Endothelial cell of umbilical vein (primary cell): ENCODE results near the gene ADCY9. TPM values are rescaled to one million over a fixed set of nuclear protein-coding genes. Genes with fewer than 3 reads are reported as not detected.

Experiments used
- BruUV-seq: library from RNA; stranded (reverse); fragments of 400-500 nt; replicated peaks from 2 replicates; lab custom pipeline; 2021; lab: Mats Ljungman, UMichigan
- CTCF ChIA-PET: fragments of 300-600, 350-600 bp; sonication (Branson Sonifier 250); formaldehyde crosslinking; loops from one replicate; lab custom pipeline; 2021; ENCODE audit warnings: antibody characterized with exemption, inconsistent platforms; lab: Charles Lee
- POLR2A ChIA-PET: fragments of 300-600, 350-600 bp; sonication (Branson Sonifier 250); formaldehyde crosslinking; loops from one replicate; lab custom pipeline; 2021; ENCODE audit warnings: antibody characterized with exemption, inconsistent platforms; lab: Charles Lee
- DNase-seq: peaks from one replicate; pipeline ENCODE4 v3.0.0-alpha.2; 2011; ENCODE audit warnings: low read depth, low spot score
- FAIRE-seq: peaks from 2 replicates; lab custom pipeline; 2011; peaks lifted over from hg19 to GRCh38; lab: Jason Lieb, UNC
- H2AFZ ChIP-seq: 2 replicates; pipeline ENCODE4 v1.6.0; 2012; ENCODE audit warnings: low read depth, low read length, control low read depth, inconsistent platforms
- H3K27ac ChIP-seq: 2 replicates; pipeline ENCODE4 v1.5.1; 2011; ENCODE audit warnings: low read depth, mild to moderate bottlenecking, control low read depth, low read length, moderate library complexity; ENCODE audit not compliant: insufficient read depth
- H3K27me3 ChIP-seq, 2 experiments: 2 replicates each; pipeline versions ENCODE4 v1.6.0 to v1.6.1; 2011; ENCODE audit warnings: low read length in 2 of 2, mixed read lengths in 1 of 2; ENCODE audit not compliant: control insufficient read depth in 2 of 2, insufficient read depth in 2 of 2
- H3K36me3 ChIP-seq, 2 experiments: 2 replicates in 1 of 2; 3 replicates in 1 of 2; pipeline ENCODE4 v1.5.1; 2011; ENCODE audit warnings: low read length in 2 of 2, mild to moderate bottlenecking in 1 of 2, moderate library complexity in 1 of 2; ENCODE audit not compliant: control insufficient read depth in 2 of 2, insufficient read depth in 2 of 2; ENCODE audit errors: extremely low read depth in 1 of 2
- H3K4me1 ChIP-seq: 3 replicates; pipeline ENCODE4 v1.5.1; 2011; ENCODE audit warnings: mild to moderate bottlenecking, low read length; ENCODE audit not compliant: control insufficient read depth, insufficient read depth; ENCODE audit errors: extremely low read depth
- H3K4me2 ChIP-seq: 2 replicates; pipeline ENCODE4 v1.6.1; 2011; ENCODE audit warnings: low read length, control low read depth, mixed read lengths; ENCODE audit not compliant: insufficient read depth
- H3K4me3 ChIP-seq, 3 experiments: fragments of 200-600 bp in 1 of 3; sonication (generic), shearing (Covaris generic) in 1 of 3; replicated peaks in 1 of 3; 2 replicates each; pipeline ENCODE4 v1.5.1; 2011 to 2016; ENCODE audit warnings: control low read depth in 3 of 3, low read length in 3 of 3, mild to moderate bottlenecking in 2 of 3, inconsistent platforms in 1 of 3, low read depth in 1 of 3, moderate library complexity in 1 of 3; ENCODE audit not compliant: insufficient read depth in 1 of 3
- H3K79me2 ChIP-seq: 2 replicates; pipeline ENCODE4 v1.6.0; 2012; ENCODE audit warnings: low read length, inconsistent platforms; ENCODE audit not compliant: control insufficient read depth, insufficient read depth
- H3K9ac ChIP-seq: replicated peaks from 2 replicates; pipeline ENCODE3; 2011; ENCODE audit warnings: low read length, control low read depth; ENCODE audit not compliant: insufficient read depth; ENCODE audit errors: extremely low read depth
- H3K9me1 ChIP-seq: replicated peaks from 3 replicates; pipeline ENCODE4 v1.6.0; 2011; ENCODE audit warnings: mild to moderate bottlenecking, low read length; ENCODE audit not compliant: control insufficient read depth, insufficient read depth; ENCODE audit errors: extremely low read depth
- H3K9me3 ChIP-seq: replicated peaks from 2 replicates; pipeline ENCODE4 v1.5.1; 2012; ENCODE audit warnings: low read length, inconsistent platforms; ENCODE audit not compliant: control insufficient read depth, insufficient read depth
- H4K20me1 ChIP-seq: replicated peaks from 2 replicates; pipeline ENCODE3; 2011; ENCODE audit warnings: mild to moderate bottlenecking, low read length; ENCODE audit not compliant: control insufficient read depth, insufficient read depth; ENCODE audit errors: extremely low read depth
- EZH2 ChIP-seq: IDR thresholded peaks from 2 replicates; pipeline ENCODE4 v1.6.1; 2012; ENCODE audit warnings: borderline replicate concordance, low read depth, mild to moderate bottlenecking, moderate library complexity, low read length, inconsistent platforms; ENCODE audit not compliant: severe bottlenecking
- FOS ChIP-seq: IDR thresholded peaks from 2 replicates; pipeline ENCODE4 v1.6.1; 2011; ENCODE audit warnings: mild to moderate bottlenecking, low read length, moderate library complexity, borderline replicate concordance; ENCODE audit not compliant: insufficient read depth
- GATA2 ChIP-seq: IDR thresholded peaks from 2 replicates; pipeline ENCODE4 v1.7.0; 2011; ENCODE audit warnings: low read depth, mild to moderate bottlenecking, moderate library complexity, mixed read lengths, low read length; ENCODE audit not compliant: insufficient read length, insufficient read depth
- JUN ChIP-seq: IDR thresholded peaks from 2 replicates; pipeline ENCODE4 v1.6.1; 2011; ENCODE audit warnings: borderline replicate concordance, low read depth; ENCODE audit not compliant: insufficient read length, insufficient read depth
- MYC ChIP-seq: IDR thresholded peaks from one replicate; pipeline ENCODE4 v1.6.1; 2011; ENCODE audit warnings: mild to moderate bottlenecking, low read depth, low read length
- POLR2A ChIP-seq: IDR thresholded peaks from 2 replicates; pipeline ENCODE4 v1.6.1; 2012; ENCODE audit warnings: low read depth, mild to moderate bottlenecking, control low read depth, low read length
- POLR2AphosphoS5 ChIP-seq: IDR thresholded peaks from 2 replicates; pipeline ENCODE4 v1.6.1; 2012; ENCODE audit warnings: low read depth, mild to moderate bottlenecking, control low read depth, low read length, moderate library complexity; ENCODE audit not compliant: insufficient read depth
- dilution Hi-C: fragments of 300-500 bp; cut with MboI; formaldehyde crosslinking; loops from one replicate; pipeline ENCODE4 v1.15.0; 2019; ENCODE audit warnings: low sequenced_read_pairs; ENCODE audit not compliant: extremely low pct_ligation_motif_present
- intact Hi-C: fragments of 100-400 bp; cut with micrococcal nuclease; formaldehyde crosslinking; loops from one replicate; pipeline ENCODE4 v1.10.0; 2022
- polyA plus RNA-seq, 4 experiments: library from polyadenylated mRNA; depleted of rRNA in 3 of 4; stranded (reverse) in 3 of 4; unstranded in 1 of 4; fragments of >200 nt; gene quantifications; 2 replicates each; pipeline versions ENCODE4 v1.2.1 to v1.2.3, GENCODE V29; 2011 to 2012; ENCODE audit warnings: missing spikeins in 1 of 4
- total RNA-seq: library from RNA; stranded (reverse); gene quantifications from 2 replicates; pipeline ENCODE4 v1.2.3, GENCODE V29; 2021
- TF ChIP-seq, protein P1 (sequence below): IDR thresholded peaks from 2 replicates; pipeline ENCODE4 v1.6.1; 2011; ENCODE audit not compliant: insufficient read depth, insufficient read length
- TF ChIP-seq, protein P2 (sequence below), 2 donors: IDR thresholded peaks; 1 replicate in 1 of 2; 2 replicates in 1 of 2; pipeline ENCODE4 v1.5.1; 2011; ENCODE audit warnings: low read length in 2 of 2, mild to moderate bottlenecking in 2 of 2, moderate library complexity in 2 of 2, control low read depth in 1 of 2, inconsistent platforms in 1 of 2, low read depth in 1 of 2; ENCODE audit not compliant: insufficient read depth in 1 of 2; ENCODE audit errors: extremely low read depth in 1 of 2

Gene ADCY9
- total and polyA plus RNA-seq, 2 donors (not counting 3 experiments of a cell fraction or from before 2014, with no cell fraction given), result 6.8 to 14.0 TPM

DNA sequence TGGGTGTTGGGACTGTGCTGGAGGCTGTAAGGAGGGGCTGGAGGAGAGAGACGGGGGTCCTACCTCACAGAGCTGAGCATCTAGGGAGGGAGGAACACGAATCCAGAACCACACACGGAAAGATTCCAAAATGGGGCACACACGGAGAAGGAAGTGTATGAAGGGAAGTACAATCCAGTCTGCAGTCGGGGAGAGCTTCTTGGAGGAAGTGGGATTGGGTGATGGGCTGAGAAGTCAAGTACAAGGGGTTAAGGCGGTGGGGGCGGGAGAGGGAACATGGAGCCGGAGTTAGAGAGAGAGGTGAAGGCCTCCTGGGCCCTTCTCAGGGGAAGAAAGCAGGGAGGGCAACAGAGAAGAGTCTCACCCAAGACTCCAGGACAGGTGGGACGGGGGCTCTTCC lies 128.2 kb downstream of the ADCY9 start:
- Histone ChIP-seq H3K4me3 (no peak overlapping the region), H3K27me3 (no peaks in the 10 kb centered on the region), H3K4me1 (no peaks in the 10 kb centered on the region), H3K36me3 (no peaks in the 10 kb centered on the region), H3K9ac (no peak overlapping the region), H3K9me3 (no peaks in the 10 kb centered on the region), H3K79me2 (no peaks in the 10 kb centered on the region), H3K4me2 (no peak overlapping the region), H2AFZ (no peak overlapping the region), H4K20me1 (no peaks in the 10 kb centered on the region), H3K9me1 (no peaks in the 10 kb centered on the region), H3K27ac (no peak overlapping the region)
- no peak for DNase-seq
- no TSS peak for BruUV-seq
- TF ChIP-seq JUN, result no peak
- no peak for TF ChIP-seq EZH2
- no peak for TF ChIP-seq POLR2A
- no peak for TF ChIP-seq MYC
- no peak for TF ChIP-seq GATA2
- TF ChIP-seq, protein P1, sequence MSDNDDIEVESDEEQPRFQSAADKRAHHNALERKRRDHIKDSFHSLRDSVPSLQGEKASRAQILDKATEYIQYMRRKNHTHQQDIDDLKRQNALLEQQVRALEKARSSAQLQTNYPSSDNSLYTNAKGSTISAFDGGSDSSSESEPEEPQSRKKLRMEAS, result no peak
- no peak for TF ChIP-seq FOS
- TF ChIP-seq, protein P2, sequence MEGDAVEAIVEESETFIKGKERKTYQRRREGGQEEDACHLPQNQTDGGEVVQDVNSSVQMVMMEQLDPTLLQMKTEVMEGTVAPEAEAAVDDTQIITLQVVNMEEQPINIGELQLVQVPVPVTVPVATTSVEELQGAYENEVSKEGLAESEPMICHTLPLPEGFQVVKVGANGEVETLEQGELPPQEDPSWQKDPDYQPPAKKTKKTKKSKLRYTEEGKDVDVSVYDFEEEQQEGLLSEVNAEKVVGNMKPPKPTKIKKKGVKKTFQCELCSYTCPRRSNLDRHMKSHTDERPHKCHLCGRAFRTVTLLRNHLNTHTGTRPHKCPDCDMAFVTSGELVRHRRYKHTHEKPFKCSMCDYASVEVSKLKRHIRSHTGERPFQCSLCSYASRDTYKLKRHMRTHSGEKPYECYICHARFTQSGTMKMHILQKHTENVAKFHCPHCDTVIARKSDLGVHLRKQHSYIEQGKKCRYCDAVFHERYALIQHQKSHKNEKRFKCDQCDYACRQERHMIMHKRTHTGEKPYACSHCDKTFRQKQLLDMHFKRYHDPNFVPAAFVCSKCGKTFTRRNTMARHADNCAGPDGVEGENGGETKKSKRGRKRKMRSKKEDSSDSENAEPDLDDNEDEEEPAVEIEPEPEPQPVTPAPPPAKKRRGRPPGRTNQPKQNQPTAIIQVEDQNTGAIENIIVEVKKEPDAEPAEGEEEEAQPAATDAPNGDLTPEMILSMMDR (IDR thresholded peaks at IDR 0.05; ENCODE audit: extremely low read depth in 1 of 2, insufficient read depth in 1 of 2, low read depth in 1 of 2, low read length in 2 of 2), result no peak
- TF ChIP-seq POLR2AphosphoS5, result no peak
- dilution Hi-C loops, result no loop called here
- intact Hi-C loops, result no loop called here
- POLR2A ChIA-PET, result no interaction called here
- no peak for FAIRE-seq
- CTCF ChIA-PET, result no interaction called here
